Measurements from ENCODE around the gene PACSIN1. TPM values are rescaled to one million over a fixed set of nuclear protein-coding genes. Genes with fewer than 3 reads are reported as not detected.

PACSIN1 gene
- total RNA-seq, 1 experiment from 2014 or later: not detected

DNA sequence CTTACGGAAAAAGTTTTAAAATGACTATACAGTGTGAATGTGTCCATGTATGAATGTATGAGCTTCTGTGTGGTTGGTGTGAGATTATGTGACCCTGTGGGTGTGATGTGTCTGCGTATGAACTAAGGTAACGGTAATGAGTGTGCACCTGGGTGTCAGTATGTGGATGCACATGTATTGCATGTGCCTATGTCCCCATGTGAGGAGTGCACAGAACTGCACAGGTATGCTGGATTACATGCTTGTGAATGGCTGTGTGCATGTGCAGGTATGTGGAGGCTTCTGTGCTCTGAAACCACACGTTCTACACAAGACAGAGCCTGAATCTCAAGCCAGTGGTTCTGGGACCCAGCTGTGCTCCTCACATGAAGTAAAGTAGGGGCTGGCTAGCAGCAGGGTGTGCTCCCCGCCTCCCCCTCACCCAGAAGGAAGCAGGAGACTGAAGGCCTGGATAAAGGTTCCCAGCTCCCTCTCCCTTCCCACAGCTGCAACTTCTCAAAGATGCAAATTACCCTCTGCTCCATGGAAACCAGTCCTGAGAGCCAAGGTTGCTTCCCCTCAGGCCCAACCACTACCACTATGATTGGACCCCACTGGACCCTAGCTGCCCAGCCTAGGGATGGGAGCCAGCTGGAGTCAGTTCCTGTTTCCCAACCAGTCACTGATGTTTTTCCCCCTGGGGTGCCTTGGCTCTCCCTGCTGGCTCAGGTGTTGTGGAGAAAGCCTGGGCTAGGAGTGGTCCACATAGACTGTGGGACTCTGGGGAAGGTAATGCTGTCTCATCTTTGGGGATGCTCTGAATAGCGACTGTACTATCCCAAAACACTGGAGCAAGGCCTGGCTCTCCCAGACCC, 115.1 kb downstream of the PACSIN1 start:
- DNase-seq (ENCODE audit: low read depth): peak; percentile 28

GRCh38 chr6:34581561-34581920, 115.7 kb downstream of the PACSIN1 start:
- DNase-seq (ENCODE audit: low read depth): no peak

DNA sequence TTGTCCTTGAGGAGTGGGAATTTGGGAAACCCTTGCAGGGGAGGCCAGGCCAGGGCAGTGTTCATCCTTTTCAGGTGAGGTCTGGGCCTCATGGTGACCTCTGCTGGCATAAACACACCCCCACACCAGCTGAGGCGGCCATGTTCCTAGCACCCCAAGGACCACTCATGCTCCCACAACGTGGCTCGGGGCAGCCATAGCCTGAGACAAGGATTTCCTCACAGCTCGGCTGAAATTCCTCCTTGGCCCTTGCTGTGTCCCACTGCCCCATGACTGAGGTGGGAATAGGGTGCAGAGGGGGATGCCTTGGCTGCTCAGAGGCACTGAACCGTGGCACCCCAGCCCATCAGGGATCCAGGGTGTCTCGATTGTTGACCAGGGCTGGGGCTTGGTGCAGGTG, 117.6 kb downstream of the PACSIN1 start:
- no peak for DNase-seq (ENCODE audit: low read depth)

DNA sequence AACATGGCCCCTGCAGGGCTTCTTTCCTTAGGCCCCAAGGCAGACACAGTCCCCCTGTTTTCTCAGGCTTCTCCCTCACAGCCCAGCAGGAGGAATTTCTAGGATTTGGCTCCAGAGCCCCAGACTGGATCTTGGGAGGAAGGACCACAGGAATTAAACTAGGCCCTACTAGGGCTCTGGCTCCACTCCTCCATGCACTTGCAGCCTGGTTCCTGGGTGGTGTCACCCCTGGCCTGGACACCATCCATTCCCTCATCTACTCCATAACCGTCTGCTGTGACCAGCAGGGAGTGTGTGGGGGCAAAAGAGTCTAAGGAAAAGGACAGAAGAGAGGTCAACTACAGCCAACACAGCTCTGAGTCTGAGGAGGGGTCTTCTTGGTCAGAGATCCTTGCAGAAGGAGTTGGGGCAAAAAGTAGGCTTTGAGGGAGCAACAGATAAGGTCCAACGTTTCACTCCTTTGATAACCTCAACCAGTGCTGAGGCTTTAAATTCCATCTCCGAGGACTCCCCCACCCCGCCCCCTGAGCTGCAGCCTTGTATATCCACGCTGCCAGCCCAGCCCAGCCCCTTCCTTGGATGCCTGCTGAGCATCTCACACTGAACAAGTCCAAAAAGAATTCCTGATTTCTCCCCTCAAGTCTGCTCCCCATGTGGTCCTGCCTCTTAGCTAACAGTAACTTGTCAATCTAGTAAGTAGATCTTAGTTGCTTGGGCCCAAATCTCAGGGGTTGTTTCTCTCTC, 118.2 kb downstream of the PACSIN1 start:
- DNase-seq (ENCODE audit: low read depth): no peak

- no peak for DNase-seq (ENCODE audit: low read depth)
Measured at GRCh38 chr6:34584694-34585093, 118.8 kb downstream of the PACSIN1 start.

Other genes with a start within 250 kb of the PACSIN1 start
- gene HMGA1, start 229.2 kb upstream of the PACSIN1 start, total RNA-seq (2014; rRNA removed; shearing (Covaris generic)): 361 and 398 TPM in 2 replicates
- gene SMIM29, start 217.1 kb upstream of the PACSIN1 start, total RNA-seq (2014; rRNA removed; shearing (Covaris generic)): 79.9 and 84.0 TPM in 2 replicates
- gene NUDT3, start 73.4 kb upstream of the PACSIN1 start, total RNA-seq (2014; rRNA removed; shearing (Covaris generic)): 18.0 and 19.1 TPM in 2 replicates
- gene RPS10, start 40.0 kb upstream of the PACSIN1 start, total RNA-seq (2014; rRNA removed; shearing (Covaris generic)): 3,560 and 4,532 TPM in 2 replicates
- 0.20 and 0.24 TPM in 2 replicates for gene SPDEF, start 90.3 kb downstream of the PACSIN1 start, total RNA-seq (2014; rRNA removed; shearing (Covaris generic))
- gene ILRUN, start 230.7 kb downstream of the PACSIN1 start, total RNA-seq (2014; rRNA removed; shearing (Covaris generic)): 33.9 and 36.8 TPM in 2 replicates

All from RPMI7951 (cell line).